Right lobe of liver (tissue), 4 donors: ENCODE data around the gene HOMER3.

Experiments used
- POLR2A ChIP-seq: fragments of 450-650 bp; IDR thresholded peaks from one replicate; pipeline ENCODE4 v1.6.1; 2017; ENCODE audit warnings: antibody characterized with exemption, mild to moderate bottlenecking
- TF ChIP-seq, protein P1 (sequence below), 4 donors: fragments of 200-600 bp in 3 of 4; fragments of 450-650 bp in 1 of 4; IDR thresholded peaks; one replicate each; pipeline versions ENCODE4 v1.5.1 to v1.8.0; 2016 to 2022; ENCODE audit warnings: antibody characterized with exemption in 4 of 4, mild to moderate bottlenecking in 2 of 4
- donor health status: DM: no; HTN: no; CAD: no.
- donor health status: DM: no; HTN: no; CAD: no.
- donor health status: DM: no; HTN: yes; CAD: no.

DNA sequence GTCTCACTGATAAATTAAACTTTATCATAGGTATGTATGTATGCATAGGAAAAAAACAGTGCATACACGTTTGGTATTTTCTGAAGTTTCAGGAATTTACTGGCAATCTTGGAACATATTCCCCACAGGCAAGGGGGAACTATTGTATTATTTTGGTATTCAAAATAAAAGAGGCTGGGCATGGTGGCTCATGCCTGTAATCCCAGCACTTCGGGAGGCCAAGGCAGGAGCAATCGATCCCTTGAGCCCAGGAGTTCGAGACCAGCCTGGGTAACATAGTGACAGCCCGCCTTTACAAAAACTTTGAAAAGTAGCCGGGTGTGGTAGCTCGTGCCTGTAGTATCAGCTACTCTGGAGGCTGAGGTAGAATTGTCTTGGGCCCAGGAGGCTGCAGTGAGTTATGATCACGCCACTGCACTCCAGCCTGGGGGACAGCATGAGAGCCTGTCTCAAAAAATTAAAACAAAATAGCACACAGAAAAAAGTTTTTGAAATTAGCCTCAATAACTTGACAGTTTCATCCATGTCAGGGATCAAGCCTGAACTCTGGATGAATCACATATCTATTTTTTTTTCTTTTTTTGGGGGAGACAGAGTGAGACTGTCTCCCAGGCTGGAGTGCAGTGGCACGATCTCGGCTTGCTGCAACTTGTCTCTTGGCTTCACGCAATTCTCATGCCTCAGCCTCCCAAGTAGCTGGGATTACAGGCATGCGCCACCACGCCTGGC is 29.1 kb upstream of the HOMER3 start:
- TF ChIP-seq POLR2A = no peak
- TF ChIP-seq, protein P1, sequence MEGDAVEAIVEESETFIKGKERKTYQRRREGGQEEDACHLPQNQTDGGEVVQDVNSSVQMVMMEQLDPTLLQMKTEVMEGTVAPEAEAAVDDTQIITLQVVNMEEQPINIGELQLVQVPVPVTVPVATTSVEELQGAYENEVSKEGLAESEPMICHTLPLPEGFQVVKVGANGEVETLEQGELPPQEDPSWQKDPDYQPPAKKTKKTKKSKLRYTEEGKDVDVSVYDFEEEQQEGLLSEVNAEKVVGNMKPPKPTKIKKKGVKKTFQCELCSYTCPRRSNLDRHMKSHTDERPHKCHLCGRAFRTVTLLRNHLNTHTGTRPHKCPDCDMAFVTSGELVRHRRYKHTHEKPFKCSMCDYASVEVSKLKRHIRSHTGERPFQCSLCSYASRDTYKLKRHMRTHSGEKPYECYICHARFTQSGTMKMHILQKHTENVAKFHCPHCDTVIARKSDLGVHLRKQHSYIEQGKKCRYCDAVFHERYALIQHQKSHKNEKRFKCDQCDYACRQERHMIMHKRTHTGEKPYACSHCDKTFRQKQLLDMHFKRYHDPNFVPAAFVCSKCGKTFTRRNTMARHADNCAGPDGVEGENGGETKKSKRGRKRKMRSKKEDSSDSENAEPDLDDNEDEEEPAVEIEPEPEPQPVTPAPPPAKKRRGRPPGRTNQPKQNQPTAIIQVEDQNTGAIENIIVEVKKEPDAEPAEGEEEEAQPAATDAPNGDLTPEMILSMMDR (IDR thresholded peaks at IDR 0.05) = no peak
